ENCODE measurements around the gene TMEM218.

Gene TMEM218
- 7.5 to 12.1 reads per million in 2 donors for total RNA-seq

DNA sequence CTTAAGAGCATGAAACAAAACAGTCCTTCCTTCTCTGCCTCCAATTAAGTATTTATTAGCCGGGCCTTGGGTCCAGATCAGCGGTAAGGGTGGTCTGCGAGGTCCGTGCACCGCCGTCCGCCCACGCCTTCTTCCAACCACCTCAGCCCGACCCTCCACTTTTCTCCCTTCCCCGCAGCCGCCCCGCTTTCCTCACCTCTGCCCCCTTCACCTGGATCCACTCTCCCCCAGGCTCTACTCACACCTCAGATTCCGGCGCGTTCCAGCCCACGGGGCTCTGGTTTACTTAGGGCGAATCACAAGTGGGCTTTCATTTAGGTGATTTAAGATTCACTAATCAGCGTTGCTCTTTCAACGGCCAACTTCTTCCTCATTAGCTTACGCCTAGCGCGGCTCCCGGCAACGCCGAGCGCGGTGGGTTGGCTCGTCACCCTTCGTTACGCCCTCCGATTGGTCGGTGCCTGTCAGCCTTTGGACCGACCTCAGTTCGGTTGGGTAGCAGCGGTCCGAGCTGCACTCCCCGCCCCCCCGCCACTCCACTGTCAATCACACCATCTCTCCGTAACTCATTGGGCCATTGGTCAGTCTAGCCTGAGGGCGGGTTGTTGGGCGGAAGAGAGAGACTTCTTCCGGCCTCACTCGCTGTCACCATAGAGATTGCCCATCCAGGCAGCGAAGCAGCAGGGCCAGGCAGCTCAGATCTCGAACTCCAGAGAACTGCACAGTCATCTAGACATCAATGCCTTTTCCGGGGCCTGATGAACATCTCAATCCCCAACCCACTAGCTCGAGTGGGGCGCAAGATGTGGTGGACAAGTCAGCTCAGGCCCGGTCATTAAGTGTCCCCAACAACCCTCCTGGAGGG lies at the start of gene TMEM218:
TSS of gene TMEM218 (minus strand) at position 284 of the 865 bp plus-strand sequence. CDS start 9,385 bp downstream, outside the sequence.
- DNase-seq = peak; percentile 84 to 99 (median 95)

DNA sequence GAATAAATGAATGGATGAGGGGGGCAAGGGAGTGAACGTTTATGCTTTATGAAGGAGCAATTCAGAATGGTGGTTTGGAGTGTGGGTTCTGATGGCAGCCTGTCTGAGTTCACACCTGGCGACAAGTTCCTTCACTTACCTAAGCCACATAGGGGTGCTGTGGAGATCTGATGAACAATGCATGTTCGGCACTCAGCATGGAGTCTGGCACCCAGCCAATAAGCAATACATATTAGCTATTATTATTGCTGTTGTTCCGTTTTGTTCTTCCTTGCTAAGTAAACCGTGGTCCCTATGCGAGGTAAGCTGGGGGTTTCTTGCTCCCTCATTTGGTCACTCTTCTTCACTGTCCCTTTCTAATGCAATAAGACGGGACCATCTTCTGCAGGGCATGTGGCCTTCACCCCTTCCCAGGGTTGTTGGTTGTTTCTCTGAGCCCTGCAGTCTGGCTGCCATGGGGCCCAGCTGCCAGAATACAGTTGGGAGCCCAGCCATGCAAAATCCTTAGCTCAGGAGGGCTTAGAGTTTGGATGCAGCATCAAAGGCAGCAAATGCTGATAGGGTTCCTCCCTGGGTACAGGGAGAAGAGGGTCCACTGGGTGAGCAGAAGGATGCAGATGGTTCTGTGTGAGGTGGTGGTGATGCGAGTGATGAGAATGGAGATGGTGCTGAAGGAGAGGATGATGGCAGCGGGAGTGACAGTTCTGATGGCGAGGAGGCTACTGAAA lies 46.7 kb upstream of the TMEM218 start:
- no peak for DNase-seq

DNA sequence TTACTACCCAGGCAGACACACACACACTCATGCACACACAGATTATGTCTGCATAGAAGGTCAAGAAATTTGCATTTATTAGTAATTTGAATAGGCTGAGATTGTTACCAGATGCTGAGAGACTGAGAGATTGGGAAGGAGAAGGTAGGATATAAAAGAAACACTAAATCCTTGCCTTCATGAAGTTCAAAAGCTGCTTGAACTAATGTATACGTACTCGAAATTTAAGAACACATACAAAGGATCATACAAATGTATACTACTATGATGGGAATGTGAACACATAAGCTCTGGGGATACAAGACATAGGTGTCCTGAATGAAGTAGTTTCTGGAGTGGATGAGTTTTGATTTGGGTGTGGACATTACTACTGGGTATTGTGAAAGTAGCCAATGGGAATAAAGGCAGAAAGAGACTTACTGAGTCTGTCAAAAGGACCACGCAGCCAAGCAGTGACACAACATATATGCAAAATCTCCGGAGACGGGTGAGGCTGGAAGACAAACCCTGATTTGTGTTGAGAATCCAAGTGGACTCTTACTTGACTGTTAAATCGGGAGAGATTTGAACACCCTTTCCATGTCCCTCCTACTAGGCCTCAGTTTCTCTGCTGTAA lies 45.8 kb upstream of the TMEM218 start:
- DNase-seq = no peak

GRCh38 chr11:125156346-125157117 lies 45.1 kb upstream of the TMEM218 start:
- no peak for DNase-seq

- DNase-seq = no peak
Measured at GRCh38 chr11:125155767-125156166, 44.3 kb upstream of the TMEM218 start.

DNA sequence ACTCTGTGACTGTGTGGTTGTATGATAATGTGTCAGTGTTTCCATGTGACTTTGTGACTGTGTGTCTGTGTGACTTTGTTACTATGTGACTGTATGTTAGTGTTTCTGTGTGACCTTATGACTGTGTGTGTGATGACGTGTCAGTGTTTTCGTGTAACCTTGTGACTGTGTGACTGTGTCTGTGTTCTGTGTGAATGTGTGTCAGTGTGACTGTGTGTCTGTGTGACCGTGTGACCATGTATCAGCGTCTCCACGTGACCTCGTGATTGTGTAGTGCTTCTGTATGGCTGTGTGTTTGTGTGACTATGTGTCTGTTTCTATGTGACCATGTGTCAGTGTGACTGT lies 43.6 kb upstream of the TMEM218 start:
- no peak for DNase-seq

DNA sequence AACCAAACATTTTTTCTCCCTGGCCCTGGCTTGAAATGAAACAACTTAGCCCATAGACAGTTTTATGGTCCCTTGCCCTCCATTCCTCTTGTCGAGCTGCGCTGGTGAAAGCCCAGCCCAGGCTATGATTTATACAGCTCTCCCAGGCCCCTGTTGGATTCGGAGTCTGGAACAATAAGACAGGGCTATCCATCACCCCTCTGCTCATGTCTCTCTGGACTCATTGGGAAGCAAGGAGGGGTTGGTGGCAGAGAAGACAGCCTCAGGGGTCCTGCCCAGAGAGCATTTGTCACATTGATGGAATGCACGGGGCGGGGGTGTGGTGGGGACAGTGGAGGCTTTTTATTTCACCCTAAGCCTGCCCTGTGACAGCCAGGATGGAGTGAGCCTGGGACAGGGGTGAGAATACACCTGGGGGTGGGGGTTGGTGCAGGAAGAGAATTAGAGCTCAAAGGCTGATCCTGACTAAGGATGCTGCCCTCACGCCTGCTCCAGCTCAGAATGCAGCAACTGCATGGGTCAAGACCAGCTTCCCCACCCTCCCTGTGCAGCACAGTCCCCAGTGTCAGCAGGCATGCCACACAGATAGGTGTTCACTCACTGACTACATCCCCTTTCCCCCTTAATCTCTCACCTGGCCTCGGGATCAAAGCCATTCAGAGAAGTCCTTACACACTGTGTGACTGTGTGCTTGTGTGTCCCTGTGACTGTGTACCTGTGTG lies 43.1 kb upstream of the TMEM218 start:
- DNase-seq = no peak

GRCh38 chr11:125153837-125154236 lies 42.4 kb upstream of the TMEM218 start:
- no peak for DNase-seq

- no peak for DNase-seq
Measured at GRCh38 chr11:125148743-125149142, 37.3 kb upstream of the TMEM218 start.

DNA sequence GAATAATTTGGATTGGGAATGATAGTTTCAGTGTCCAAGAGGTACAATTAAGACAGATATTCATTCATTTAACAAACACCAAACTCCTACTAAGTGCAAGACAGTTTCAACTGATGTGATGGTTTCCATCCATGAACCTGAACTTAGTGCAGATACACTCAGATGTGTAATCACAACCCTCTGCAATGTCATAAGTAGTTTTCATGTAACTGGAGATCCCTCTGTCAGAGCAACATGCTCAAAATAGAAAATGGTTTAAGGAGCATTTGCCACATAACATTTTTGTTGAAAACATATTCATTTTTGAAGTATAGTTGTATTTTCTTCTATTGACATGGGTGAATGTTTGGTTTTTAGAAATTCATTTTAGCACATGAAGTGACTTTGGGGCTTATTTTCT lies 36.6 kb upstream of the TMEM218 start:
- DNase-seq = no peak

DNA sequence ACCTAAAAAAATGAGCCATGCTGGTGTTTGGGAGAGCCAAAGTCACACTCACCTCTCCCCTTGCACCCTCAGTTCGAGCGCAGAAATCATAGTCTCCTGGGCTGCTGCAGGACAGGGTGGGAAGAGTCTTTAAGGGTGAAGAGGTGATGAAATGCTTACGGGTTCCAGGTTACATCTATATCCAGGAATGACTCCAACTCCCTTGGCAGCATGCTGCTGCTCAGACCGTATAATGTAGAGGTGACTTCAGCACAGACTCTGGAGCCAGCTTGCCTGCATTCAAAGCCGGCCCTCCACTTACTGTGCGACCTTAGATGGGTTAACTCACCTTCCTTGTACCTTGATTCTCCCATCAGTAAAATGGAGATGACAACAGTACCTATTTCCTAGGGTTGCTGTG lies 35.9 kb upstream of the TMEM218 start:
- no peak for DNase-seq

GRCh38 chr11:125146232-125146631 lies 34.8 kb upstream of the TMEM218 start:
- no peak for DNase-seq

DNA sequence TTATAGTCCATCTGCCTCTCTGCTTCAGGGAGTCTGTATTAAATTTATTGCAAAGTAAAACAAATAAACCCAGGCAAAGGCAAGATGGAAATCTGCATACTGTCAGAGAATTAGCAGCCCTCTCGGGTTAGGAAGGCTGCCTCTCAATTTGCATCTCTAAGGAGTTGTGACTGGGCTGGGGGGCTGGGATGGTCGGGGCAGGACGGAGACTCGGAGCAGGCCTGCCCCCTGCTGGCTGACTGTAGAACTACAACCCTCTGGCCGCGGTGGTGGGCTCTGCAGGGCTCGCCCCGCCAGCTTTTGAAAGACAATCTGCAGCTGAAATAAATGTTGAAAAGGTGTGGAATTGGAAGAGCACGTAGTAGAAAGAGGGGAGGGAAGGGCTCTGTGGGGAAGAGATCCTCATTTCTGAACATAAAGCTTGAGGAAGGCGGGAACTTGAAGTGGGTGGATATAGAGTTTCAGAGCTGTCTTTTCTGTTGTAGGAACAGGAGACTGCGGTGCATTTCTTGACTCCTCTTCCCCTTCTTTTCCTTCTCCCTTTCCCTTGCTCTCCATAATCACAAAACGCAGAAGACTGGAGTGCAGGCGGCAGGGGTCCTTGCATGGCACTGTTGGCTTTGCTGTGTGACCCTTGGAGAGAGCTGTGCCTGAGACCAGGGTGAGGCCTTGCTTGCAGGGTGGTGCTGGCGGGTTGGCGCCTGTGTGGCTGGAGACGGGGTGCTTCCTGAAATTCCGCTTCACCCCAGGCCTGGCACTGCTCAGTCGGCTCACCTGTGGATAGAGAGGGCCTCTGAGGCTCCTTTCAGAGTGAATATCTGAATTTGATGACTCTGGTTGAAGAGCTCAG lies 30.5 kb upstream of the TMEM218 start:
- peak; percentile 21 to 45 (median 42) for DNase-seq

- DNase-seq = no peak
Measured at GRCh38 chr11:125141178-125141577, 29.8 kb upstream of the TMEM218 start.

DNA sequence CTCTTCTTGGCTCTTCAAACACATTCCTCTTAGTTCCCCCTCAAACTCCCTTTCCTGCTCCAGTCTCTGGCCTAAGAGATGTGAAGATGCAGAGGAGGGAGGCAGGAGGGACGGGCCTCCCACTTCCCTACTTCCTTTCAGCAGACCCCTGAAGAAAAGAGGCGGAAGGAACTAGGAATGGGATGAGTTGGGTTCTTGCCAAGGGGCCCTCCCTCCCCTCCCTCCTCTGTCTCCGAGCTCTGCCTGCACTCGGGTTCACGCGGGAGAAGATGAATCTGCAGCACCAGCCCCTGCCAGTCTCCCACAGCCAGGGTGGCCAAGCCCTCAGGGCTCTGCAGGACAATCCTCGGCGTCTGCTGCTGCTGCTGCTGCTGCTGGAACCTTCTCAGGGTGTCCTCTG lies 28.8 kb upstream of the TMEM218 start:
- DNase-seq = no peak

GRCh38 chr11:125139778-125140177 lies 28.4 kb upstream of the TMEM218 start:
- DNase-seq = no peak

DNA sequence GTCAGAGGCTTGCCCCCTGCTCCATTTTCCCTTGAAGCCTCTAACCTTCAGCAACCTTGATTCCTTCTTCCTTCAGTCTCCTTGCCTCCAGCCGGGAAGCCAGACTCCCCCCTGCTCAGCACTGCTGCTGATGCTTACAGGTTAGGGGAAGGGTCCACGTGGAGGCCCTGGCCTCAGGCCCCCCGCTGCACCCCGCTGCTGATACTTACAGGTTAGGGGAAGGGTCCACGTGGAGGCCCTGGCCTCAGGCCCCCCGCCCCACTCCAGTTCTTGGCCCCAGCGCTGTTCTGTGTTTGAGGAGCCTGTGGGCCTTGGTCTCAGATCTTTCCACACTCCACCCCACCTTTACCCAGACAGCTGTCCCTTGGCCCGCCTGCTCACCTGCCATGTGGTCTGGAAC lies 27.5 kb upstream of the TMEM218 start:
- DNase-seq = no peak

DNA sequence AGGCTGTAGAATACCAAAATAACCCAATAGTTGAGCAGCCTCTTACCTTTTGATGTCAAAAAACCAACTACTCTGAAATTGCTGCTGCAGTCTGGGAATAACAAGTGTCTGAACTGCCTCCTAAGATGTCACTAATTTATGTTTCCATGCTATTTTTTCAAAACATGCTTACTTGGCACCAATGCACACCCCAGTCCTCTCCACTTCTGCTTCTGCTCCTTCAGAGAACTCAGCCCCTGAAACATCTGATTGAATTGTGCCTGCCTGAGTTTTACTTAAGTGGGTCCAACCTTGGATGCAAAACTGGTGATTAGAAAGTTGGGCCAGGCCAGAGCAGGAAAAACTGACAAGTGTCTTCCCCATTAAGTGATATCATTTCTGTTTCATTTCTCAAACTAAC lies 24.6 kb upstream of the TMEM218 start:
- no peak for DNase-seq

- DNase-seq = no peak
Measured at GRCh38 chr11:125132596-125132995, 21.2 kb upstream of the TMEM218 start.

DNA sequence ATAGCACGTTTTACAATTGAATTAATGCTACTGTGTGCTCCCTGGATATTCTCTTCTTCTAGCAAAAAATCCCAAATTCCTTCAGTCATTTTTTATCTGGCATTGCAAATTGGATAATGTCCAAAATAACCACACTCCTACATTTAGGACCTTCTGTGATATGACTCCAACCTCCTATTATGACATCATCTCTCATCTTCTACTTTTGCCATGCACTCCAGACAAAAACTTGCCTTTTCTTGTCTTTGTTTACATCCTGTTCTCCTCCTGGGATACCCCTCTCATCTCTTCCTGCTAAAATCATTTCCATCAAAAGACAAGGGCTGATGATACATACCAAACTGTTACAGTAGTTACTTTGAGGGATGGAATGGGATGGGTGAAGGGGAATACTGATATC lies 20.6 kb upstream of the TMEM218 start:
- no peak for DNase-seq

DNA sequence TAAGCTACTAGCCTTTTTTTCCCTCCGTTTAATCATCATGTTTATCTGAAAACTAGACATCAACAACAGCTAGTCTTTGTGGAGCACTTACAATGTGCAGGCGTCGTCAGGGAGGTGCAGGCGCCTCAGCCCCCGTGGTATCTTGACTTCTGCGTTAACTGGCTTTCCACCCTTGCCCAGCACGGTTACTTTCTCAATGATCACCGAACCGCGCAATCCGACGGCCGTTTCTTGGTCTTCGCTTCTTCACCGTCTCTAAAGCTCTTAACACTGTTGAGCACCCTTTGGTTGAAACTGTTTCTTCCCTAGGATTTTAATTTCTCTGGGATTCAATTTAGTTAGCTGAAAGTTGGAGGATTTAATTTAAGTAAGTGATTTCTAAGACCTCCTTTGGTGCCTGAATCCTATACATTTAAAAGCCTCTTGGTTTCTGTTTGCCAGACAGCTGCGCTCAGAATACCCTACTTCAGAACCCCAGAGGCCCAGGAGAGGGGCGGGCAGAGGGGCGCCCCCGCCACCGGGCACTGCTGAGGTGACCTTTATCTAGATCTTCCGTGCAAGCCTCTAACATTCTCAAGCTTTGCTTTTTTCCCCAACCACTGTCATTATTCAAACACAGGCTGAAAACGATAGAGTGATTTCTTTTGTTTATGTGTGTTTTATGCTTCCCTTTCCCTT lies 18.0 kb upstream of the TMEM218 start:
- DNase-seq = no peak
